Measurements from ENCODE around the gene RPH3AL.
"Not testable (repeated sequence)": the region's sequence is repeated elsewhere in the genome, so short reads cannot be mapped to it uniquely, and the experiment has no call there.

Gene RPH3AL

GRCh38 chr17:224576-224975 lies 128.0 kb downstream of the RPH3AL start:
- H2BK5ac ChIP-seq (ENCODE audit: low read depth, low read length, poor library complexity); H3K36me3 ChIP-seq (ENCODE audit: control insufficient read depth in 1 of 2, insufficient read depth in 2 of 2, low read length in 2 of 2); H4K91ac ChIP-seq (ENCODE audit: low read depth, low read length); H3K4ac ChIP-seq (ENCODE audit: low read depth, low read length); H2AK5ac ChIP-seq (ENCODE audit: low read length); H3K4me3 ChIP-seq (ENCODE audit: low read depth, low read length); H3K9me3 ChIP-seq (ENCODE audit: insufficient read depth, low read depth, low read length); H2AFZ ChIP-seq (ENCODE audit: insufficient read depth, low read length, poor library complexity); H3K9ac ChIP-seq (ENCODE audit: low read length); H3K27me3 ChIP-seq (ENCODE audit: insufficient read depth, low read length); DNase-seq; H2BK120ac ChIP-seq (ENCODE audit: insufficient read depth, low read length, poor library complexity); H3K18ac ChIP-seq (ENCODE audit: low read length); H3K14ac ChIP-seq (ENCODE audit: low read length); H3K4me1 ChIP-seq (ENCODE audit: control insufficient read depth in 1 of 2, insufficient read depth in 2 of 2, low read length in 2 of 2); H4K12ac ChIP-seq (ENCODE audit: low read depth, low read length); H4K8ac ChIP-seq (ENCODE audit: low read depth, low read length); H3K79me2 ChIP-seq (ENCODE audit: control insufficient read depth, insufficient read depth, low read length, poor library complexity); H2BK12ac ChIP-seq (ENCODE audit: low read length); H3K79me1 ChIP-seq (ENCODE audit: low read length); H3K27ac ChIP-seq (ENCODE audit: low read depth, low read length); H3K4me2 ChIP-seq (ENCODE audit: low read length); H3K23ac ChIP-seq (ENCODE audit: low read length): not testable (repeated sequence)
- WGBS (ENCODE audit: extremely low coverage, insufficient coverage, insufficient read length) = no CpG with 5 or more reads among the region's 2 CpGs

- H4K8ac ChIP-seq (ENCODE audit: low read depth, low read length) = no peak overlapping the region
- no peaks in the 10 kb centered on the region for H3K36me3 ChIP-seq (ENCODE audit: control insufficient read depth in 1 of 2, insufficient read depth in 2 of 2, low read length in 2 of 2)
- no peak overlapping the region for H4K12ac ChIP-seq (ENCODE audit: low read depth, low read length)
- H2AFZ ChIP-seq (ENCODE audit: insufficient read depth, low read length, poor library complexity) = no peak overlapping the region
- H2BK120ac ChIP-seq (ENCODE audit: insufficient read depth, low read length, poor library complexity) = no peak overlapping the region
- H2BK12ac ChIP-seq (ENCODE audit: low read length) = no peak overlapping the region
- H3K18ac ChIP-seq (ENCODE audit: low read length) = no peak overlapping the region
- no peak overlapping the region for H3K23ac ChIP-seq (ENCODE audit: low read length)
- no peak overlapping the region for H2BK5ac ChIP-seq (ENCODE audit: low read depth, low read length, poor library complexity)
- peaks cover 3% of the 10 kb centered on the region for H3K9me3 ChIP-seq (ENCODE audit: insufficient read depth, low read depth, low read length)
- H3K4me1 ChIP-seq (ENCODE audit: control insufficient read depth in 1 of 2, insufficient read depth in 2 of 2, low read length in 2 of 2) = no peaks in the 10 kb centered on the region
- no CpG with 5 or more reads among the region's 12 CpGs for WGBS (ENCODE audit: extremely low coverage, insufficient coverage, insufficient read length)
- H2AK5ac ChIP-seq (ENCODE audit: low read length) = no peak overlapping the region
- no peaks in the 10 kb centered on the region for H3K79me1 ChIP-seq (ENCODE audit: low read length)
- no peak overlapping the region for H4K91ac ChIP-seq (ENCODE audit: low read depth, low read length)
- H3K4me2 ChIP-seq (ENCODE audit: low read length) = no peak overlapping the region
- no peaks in the 10 kb centered on the region for H3K79me2 ChIP-seq (ENCODE audit: control insufficient read depth, insufficient read depth, low read length, poor library complexity)
- no peaks in the 10 kb centered on the region for H3K27me3 ChIP-seq (ENCODE audit: insufficient read depth, low read length)
- H3K4ac ChIP-seq (ENCODE audit: low read depth, low read length) = no peak overlapping the region
- H3K9ac ChIP-seq (ENCODE audit: low read length) = no peak overlapping the region
- H3K4me3 ChIP-seq (ENCODE audit: low read depth, low read length) = no peak overlapping the region
- no peak overlapping the region for H3K14ac ChIP-seq (ENCODE audit: low read length)
- DNase-seq = no peak
- H3K27ac ChIP-seq (ENCODE audit: low read depth, low read length) = no peak overlapping the region
Measured at GRCh38 chr17:223723-224471, 128.7 kb downstream of the RPH3AL start.

GRCh38 chr17:222172-222571 lies 130.4 kb downstream of the RPH3AL start:
- H3K9ac ChIP-seq (ENCODE audit: low read length) = no peak overlapping the region
- no peaks in the 10 kb centered on the region for H3K4me1 ChIP-seq (ENCODE audit: control insufficient read depth in 1 of 2, insufficient read depth in 2 of 2, low read length in 2 of 2)
- no peak overlapping the region for H3K14ac ChIP-seq (ENCODE audit: low read length)
- H3K4me3 ChIP-seq (ENCODE audit: low read depth, low read length) = no peak overlapping the region
- no peak overlapping the region for H2BK5ac ChIP-seq (ENCODE audit: low read depth, low read length, poor library complexity)
- H3K23ac ChIP-seq (ENCODE audit: low read length) = no peak overlapping the region
- H2AK5ac ChIP-seq (ENCODE audit: low read length) = no peak overlapping the region
- H3K36me3 ChIP-seq (ENCODE audit: control insufficient read depth in 1 of 2, insufficient read depth in 2 of 2, low read length in 2 of 2) = no peaks in the 10 kb centered on the region
- no peak overlapping the region for H3K27ac ChIP-seq (ENCODE audit: low read depth, low read length)
- H3K4me2 ChIP-seq (ENCODE audit: low read length) = no peak overlapping the region
- no peak overlapping the region for H4K91ac ChIP-seq (ENCODE audit: low read depth, low read length)
- no peaks in the 10 kb centered on the region for H3K27me3 ChIP-seq (ENCODE audit: insufficient read depth, low read length)
- DNase-seq = no peak
- H2BK12ac ChIP-seq (ENCODE audit: low read length) = no peak overlapping the region
- WGBS (ENCODE audit: extremely low coverage, insufficient coverage, insufficient read length) = no CpG with 5 or more reads among the region's 8 CpGs
- no peak overlapping the region for H4K12ac ChIP-seq (ENCODE audit: low read depth, low read length)
- no peaks in the 10 kb centered on the region for H3K79me1 ChIP-seq (ENCODE audit: low read length)
- H3K9me3 ChIP-seq (ENCODE audit: insufficient read depth, low read depth, low read length) = peaks cover 3% of the 10 kb centered on the region
- H2AFZ ChIP-seq (ENCODE audit: insufficient read depth, low read length, poor library complexity) = no peak overlapping the region
- H3K79me2 ChIP-seq (ENCODE audit: control insufficient read depth, insufficient read depth, low read length, poor library complexity) = no peaks in the 10 kb centered on the region
- no peak overlapping the region for H3K4ac ChIP-seq (ENCODE audit: low read depth, low read length)
- no peak overlapping the region for H3K18ac ChIP-seq (ENCODE audit: low read length)
- no peak overlapping the region for H2BK120ac ChIP-seq (ENCODE audit: insufficient read depth, low read length, poor library complexity)
- no peak overlapping the region for H4K8ac ChIP-seq (ENCODE audit: low read depth, low read length)

- Histone ChIP-seq H3K79me2 (ENCODE audit: control insufficient read depth, insufficient read depth, low read length, poor library complexity) (peaks cover 3% of the 10 kb centered on the region), H3K9me3 (ENCODE audit: insufficient read depth, low read depth, low read length) (peaks cover 3% of the 10 kb centered on the region), H3K4ac (ENCODE audit: low read depth, low read length) (no peak overlapping the region), H2AFZ (ENCODE audit: insufficient read depth, low read length, poor library complexity) (no peak overlapping the region), H3K36me3 (ENCODE audit: control insufficient read depth in 1 of 2, insufficient read depth in 2 of 2, low read length in 2 of 2) (no peaks in the 10 kb centered on the region), H3K9ac (ENCODE audit: low read length) (no peak overlapping the region), H3K4me2 (ENCODE audit: low read length) (no peak overlapping the region), H2BK5ac (ENCODE audit: low read depth, low read length, poor library complexity) (no peak overlapping the region), H3K18ac (ENCODE audit: low read length) (no peak overlapping the region), H4K12ac (ENCODE audit: low read depth, low read length) (no peak overlapping the region), H3K79me1 (ENCODE audit: low read length) (peaks cover 12% of the 10 kb centered on the region), H3K27me3 (ENCODE audit: insufficient read depth, low read length) (no peaks in the 10 kb centered on the region), H3K27ac (ENCODE audit: low read depth, low read length) (no peak overlapping the region), H4K91ac (ENCODE audit: low read depth, low read length) (no peak overlapping the region), H2AK5ac (ENCODE audit: low read length) (no peak overlapping the region), H3K4me1 (ENCODE audit: control insufficient read depth in 1 of 2, insufficient read depth in 2 of 2, low read length in 2 of 2) (peaks cover 4 to 10% of the 10 kb centered on the region in 2 experiments), H2BK120ac (ENCODE audit: insufficient read depth, low read length, poor library complexity) (no peak overlapping the region), H4K8ac (ENCODE audit: low read depth, low read length) (no peak overlapping the region), H3K14ac (ENCODE audit: low read length) (no peak overlapping the region), H3K23ac (ENCODE audit: low read length) (no peak overlapping the region), H3K4me3 (ENCODE audit: low read depth, low read length) (no peak overlapping the region), H2BK12ac (ENCODE audit: low read length) (no peak overlapping the region)
- no CpG with 5 or more reads among the region's 10 CpGs for WGBS (ENCODE audit: extremely low coverage, insufficient coverage, insufficient read length)
- no peak for DNase-seq
Measured at GRCh38 chr17:219696-220095, 132.9 kb downstream of the RPH3AL start.

Measured in trophoblast cell (in vitro differentiated cells and primary cell).